B cell (primary cell): ENCODE measurements around the gene NAV2. TPM values are rescaled to one million over a fixed set of nuclear protein-coding genes. Genes with fewer than 3 reads are reported as not detected.

ENCODE experiments used
- ATAC-seq: fragments of 200-7000 bp; cut with Tn5 transposase; one replicate; pipeline ENCODE4 v1.10.0; 2021; ENCODE audit warnings: low read depth, mild to moderate bottlenecking, moderate number of reproducible peaks, moderate library complexity
- CTCF ChIA-PET: fragments of 350-600 bp; sonication (Branson Sonifier 250); formaldehyde crosslinking; loops from one replicate; lab custom pipeline; 2021; ENCODE audit warnings: antibody characterized with exemption, inconsistent platforms; lab: Charles Lee
- POLR2A ChIA-PET: fragments of 350-600 bp; sonication (Branson Sonifier 250); formaldehyde crosslinking; loops from one replicate; lab custom pipeline; 2021; ENCODE audit warnings: antibody characterized with exemption; lab: Charles Lee
- DNase-seq: peaks from one replicate; pipeline ENCODE4 v3.0.0; 2013
- H2AFZ ChIP-seq: 2 replicates; pipeline ENCODE4 v1.6.1; 2012; ENCODE audit warnings: mild to moderate bottlenecking, low read depth, low read length; ENCODE audit not compliant: insufficient read depth, poor library complexity, severe bottlenecking
- H3K27ac ChIP-seq, 2 donors: 1 replicate in 1 of 2; 2 replicates in 1 of 2; pipeline ENCODE4 v1.5.1; 2012 to 2013; ENCODE audit warnings: low read length in 2 of 2, mild to moderate bottlenecking in 2 of 2, moderate library complexity in 1 of 2
- H3K27me3 ChIP-seq, 4 experiments: fragments of 200-600 bp in 1 of 4; sonication (generic) in 1 of 4; replicated peaks in 1 of 4; 1 replicate in 2 of 4; 2 replicates in 2 of 4; pipeline versions ENCODE4 v1.6.1 to v1.7.0; 2013 to 2016; ENCODE audit warnings: low read length in 3 of 4, mild to moderate bottlenecking in 2 of 4, mixed read lengths in 1 of 4, moderate library complexity in 1 of 4; ENCODE audit not compliant: insufficient read depth in 4 of 4, control insufficient read depth in 3 of 4; ENCODE audit errors: control extremely low read depth in 1 of 4
- H3K36me3 ChIP-seq, 2 experiments: replicated peaks in 1 of 2; 1 replicate in 1 of 2; 2 replicates in 1 of 2; pipeline versions ENCODE4 v1.6.1 to v1.7.1; 2013; ENCODE audit warnings: low read length in 1 of 2; ENCODE audit not compliant: insufficient read depth in 2 of 2, control insufficient read depth in 1 of 2; ENCODE audit errors: control extremely low read depth in 1 of 2, extremely low read depth in 1 of 2
- H3K4me1 ChIP-seq, 2 donors: fragments of 200-600 bp in 1 of 2; sonication (generic) in 1 of 2; 1 replicate in 1 of 2; 2 replicates in 1 of 2; pipeline versions ENCODE4 v1.5.1 to v1.6.1; 2013 to 2017; ENCODE audit warnings: low read length in 2 of 2; ENCODE audit not compliant: control insufficient read depth in 2 of 2, insufficient read depth in 2 of 2
- H3K4me2 ChIP-seq: replicated peaks from 2 replicates; pipeline ENCODE3; 2012; ENCODE audit warnings: mild to moderate bottlenecking, low read depth, low read length; ENCODE audit not compliant: poor library complexity, severe bottlenecking
- H3K4me3 ChIP-seq, 5 experiments: fragments of 200-600 bp in 1 of 5; sonication (generic) in 1 of 5; 1 replicate in 3 of 5; 2 replicates in 2 of 5; pipeline versions ENCODE4 v1.5.1 to v1.7.0; 2011 to 2016; ENCODE audit warnings: low read length in 4 of 5, mild to moderate bottlenecking in 4 of 5, low read depth in 2 of 5, control low read depth in 1 of 5, moderate library complexity in 1 of 5; ENCODE audit not compliant: insufficient read depth in 1 of 5; ENCODE audit errors: control extremely low read depth in 1 of 5, extremely low read depth in 1 of 5
- H3K79me2 ChIP-seq: fragments of 200-600 bp; sonication (generic); one replicate; pipeline ENCODE4 v1.6.0; 2016; ENCODE audit warnings: low read length; ENCODE audit not compliant: control insufficient read depth, insufficient read depth
- H3K9ac ChIP-seq: fragments of 200-600 bp; sonication (generic); 2 replicates; pipeline ENCODE4 v1.6.1; 2017; ENCODE audit warnings: mild to moderate bottlenecking, low read length, moderate library complexity
- H3K9me3 ChIP-seq, 3 donors: one replicate each; pipeline versions ENCODE4 v1.6.1 to v1.7.1; 2013; ENCODE audit warnings: low read length in 2 of 3; ENCODE audit not compliant: control insufficient read depth in 2 of 3, insufficient read depth in 1 of 3; ENCODE audit errors: control extremely low read depth in 1 of 3
- H4K20me1 ChIP-seq: 2 replicates; pipeline ENCODE4 v1.6.0; 2012; ENCODE audit warnings: mild to moderate bottlenecking, low read length; ENCODE audit not compliant: insufficient read depth, control insufficient read depth, poor library complexity, severe bottlenecking
- H3K27ac Mint-ChIP-seq: one replicate; pipeline ENCODE4 v1.8.0; 2021; ENCODE audit warnings: mixed read lengths
- H3K27me3 Mint-ChIP-seq: one replicate; pipeline ENCODE4 v1.8.0; 2021; ENCODE audit warnings: mixed read lengths
- H3K4me1 Mint-ChIP-seq: one replicate; pipeline ENCODE4 v1.8.0; 2021; ENCODE audit warnings: mixed read lengths
- H3K4me3 Mint-ChIP-seq: one replicate; pipeline ENCODE4 v1.8.0; 2021; ENCODE audit warnings: mixed read lengths
- H3K9me3 Mint-ChIP-seq: one replicate; pipeline ENCODE4 v1.8.0; 2022; ENCODE audit warnings: mixed read lengths; ENCODE audit not compliant: insufficient read depth
- CTCF ChIP-seq: fragments of 200-600 bp; IDR thresholded peaks from one replicate; pipeline ENCODE4 v1.8.0; 2022; ENCODE audit warnings: antibody characterized with exemption, mild to moderate bottlenecking
- EZH2 ChIP-seq: IDR thresholded peaks from 2 replicates; pipeline ENCODE4 v1.6.1; 2012; ENCODE audit warnings: borderline replicate concordance, low read depth, mild to moderate bottlenecking, moderate library complexity, low read length; ENCODE audit not compliant: insufficient read depth, poor library complexity, severe bottlenecking
- WGBS: methylation state at CpG from one replicate; pipeline ENCODE4 v1.1.5; 2013; ENCODE audit warnings: missing lambda C conversion rate; ENCODE audit not compliant: insufficient coverage; 5-methylcytosine and 5-hydroxymethylcytosine counted together
- intact Hi-C: fragments of 100-400 bp; cut with micrococcal nuclease; formaldehyde crosslinking; loops from one replicate; pipeline ENCODE4 v1.10.0; 2022
- polyA plus RNA-seq: library from polyadenylated mRNA; depleted of rRNA; stranded (reverse); fragments of >200 nt; gene quantifications from 2 replicates; pipeline ENCODE4 v1.2.3, GENCODE V29; 2012
- total RNA-seq, 2 donors: library from RNA; stranded (reverse); fragments of 120-200 nt in 1 of 2; gene quantifications; 1 replicate in 1 of 2; 2 replicates in 1 of 2; pipeline versions ENCODE4 v1.2.3 to v1.2.4, GENCODE V29; 2013 to 2022

NAV2 gene
- total and polyA plus RNA-seq, 2 donors (not counting 1 experiment from before 2014, with no cell fraction given) = 0.82 to 22.2 TPM

DNA sequence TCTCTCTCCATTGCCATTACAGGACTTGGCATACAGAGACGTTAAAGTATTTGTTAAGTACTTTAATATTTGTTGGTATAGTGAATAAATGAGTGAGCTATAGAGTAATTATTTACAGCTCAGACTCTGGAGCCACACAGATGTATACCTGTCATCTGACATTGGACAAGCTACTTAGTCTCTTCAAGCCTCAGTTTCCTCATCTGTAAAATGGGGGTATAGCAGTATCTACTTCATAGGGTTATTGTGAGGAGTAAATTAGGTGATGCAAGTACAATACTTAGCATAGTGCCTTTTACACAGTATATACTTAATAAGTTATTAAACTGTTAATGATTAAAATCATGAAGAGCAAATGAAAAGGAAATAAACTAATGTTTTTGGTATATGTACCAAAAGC, 203.2 kb downstream of the NAV2 start:
- H3K4me3 Mint-ChIP-seq = no peak overlapping the region
- POLR2A ChIA-PET = no interaction called here
- intact Hi-C loops = no loop called here
- no peak overlapping the region for H3K9ac ChIP-seq
- no peak overlapping the region for H3K27ac ChIP-seq
- ATAC-seq (no peak), DNase-seq (no peak)
- H3K4me1 ChIP-seq = no peaks in the 10 kb centered on the region
- no peak overlapping the region for H2AFZ ChIP-seq
- no peak overlapping the region for H3K4me3 ChIP-seq
- no peak overlapping the region for H3K4me2 ChIP-seq
- H3K36me3 ChIP-seq = no peaks in the 10 kb centered on the region
- H4K20me1 ChIP-seq = no peaks in the 10 kb centered on the region
- no peaks in the 10 kb centered on the region for H3K9me3 Mint-ChIP-seq
- H3K27me3 Mint-ChIP-seq = peaks cover 29% of the 10 kb centered on the region
- WGBS = no CpG with 5 or more reads among the region's 1 CpG
- no peaks in the 10 kb centered on the region for H3K79me2 ChIP-seq
- no peak overlapping the region for H3K27ac Mint-ChIP-seq
- TF ChIP-seq CTCF (no peak), EZH2 (no peak)
- CTCF ChIA-PET = interaction anchor here (0.7 kb wide), 1 partner anchor 35 kb away, joined by 3 read pairs; no protein-coding TSS in a partner anchor
- no peaks in the 10 kb centered on the region for H3K9me3 ChIP-seq
- H3K4me1 Mint-ChIP-seq = no peaks in the 10 kb centered on the region
- peaks cover 0 to 4% (median 0%) of the 10 kb centered on the region in 4 experiments for H3K27me3 ChIP-seq

DNA sequence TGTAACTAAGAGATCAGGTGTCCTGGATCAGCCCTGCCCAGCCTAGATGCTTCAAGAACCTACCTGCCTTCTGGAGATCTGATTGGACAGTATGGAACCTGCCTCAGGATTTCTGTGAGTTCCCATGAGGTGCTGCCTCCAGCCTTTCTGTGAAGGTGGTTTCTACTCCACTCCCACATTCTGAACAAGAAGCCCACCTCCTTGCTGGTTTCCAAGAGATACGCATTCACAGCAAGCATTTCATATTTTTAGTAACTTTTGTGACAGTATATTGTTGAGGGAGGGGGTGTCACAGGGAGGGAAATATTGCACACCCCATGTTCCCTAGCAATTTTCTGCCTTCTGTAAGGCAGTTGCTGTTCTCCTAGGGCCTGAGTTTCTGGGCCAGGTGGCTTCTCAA, 204.4 kb downstream of the NAV2 start:
- WGBS = no CpG with 5 or more reads among the region's 1 CpG
- intact Hi-C loops = no loop called here
- Mint-ChIP-seq H3K27me3 (peaks cover 32% of the 10 kb centered on the region), H3K9me3 (no peaks in the 10 kb centered on the region), H3K4me1 (no peaks in the 10 kb centered on the region), H3K4me3 (no peak overlapping the region), H3K27ac (no peak overlapping the region)
- H3K27ac ChIP-seq = no peak overlapping the region
- no peak for DNase-seq
- ATAC-seq = no peak
- no peaks in the 10 kb centered on the region for H4K20me1 ChIP-seq
- H3K36me3 ChIP-seq = no peaks in the 10 kb centered on the region
- H3K4me1 ChIP-seq = no peaks in the 10 kb centered on the region
- H3K4me2 ChIP-seq = no peak overlapping the region
- no peak overlapping the region for H2AFZ ChIP-seq
- H3K9me3 ChIP-seq = no peaks in the 10 kb centered on the region
- TF ChIP-seq EZH2 (no peak), CTCF (no peak)
- peaks cover 0 to 4% (median 0%) of the 10 kb centered on the region in 4 experiments for H3K27me3 ChIP-seq
- CTCF ChIA-PET = no interaction called here
- H3K9ac ChIP-seq = no peak overlapping the region
- H3K79me2 ChIP-seq = no peaks in the 10 kb centered on the region
- POLR2A ChIA-PET = no interaction called here
- H3K4me3 ChIP-seq = no peak overlapping the region
